Measurements from ENCODE around the gene SMIM27.

DNA sequence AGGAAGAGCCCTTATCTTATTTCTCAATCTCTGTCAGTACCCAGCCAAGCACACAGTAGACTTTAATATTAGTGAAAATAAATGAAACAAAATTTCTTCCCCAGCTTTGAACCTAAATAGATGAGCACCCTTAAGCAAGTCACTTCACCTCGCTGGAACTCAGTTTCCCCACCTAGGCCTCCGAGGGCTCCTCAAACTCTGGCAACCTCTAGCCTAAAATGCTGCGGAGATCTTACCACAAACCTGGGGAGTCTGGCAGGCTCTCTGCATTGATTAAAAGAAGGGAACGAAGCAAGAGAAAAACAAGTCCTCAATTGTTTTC, 26.5 kb upstream of the SMIM27 start:
- no peak for TF ChIP-seq POLR2AphosphoS5 (IDR thresholded peaks at IDR 0.05; ENCODE audit: low read depth, low read length)
- TF ChIP-seq CTCF (IDR thresholded peaks at IDR 0.05 in 2 of 3, conservative IDR thresholded peaks at IDR 0.05 in 1 of 3; ENCODE audit: borderline replicate concordance in 1 of 3, insufficient read depth in 1 of 3, low read depth in 2 of 3, low read length in 2 of 3) = no peak
- TF ChIP-seq POLR2A (IDR thresholded peaks at IDR 0.05; ENCODE audit: borderline replicate concordance, extremely low read depth, insufficient read depth, insufficient read length) = no peak
- TF ChIP-seq, protein P1, sequence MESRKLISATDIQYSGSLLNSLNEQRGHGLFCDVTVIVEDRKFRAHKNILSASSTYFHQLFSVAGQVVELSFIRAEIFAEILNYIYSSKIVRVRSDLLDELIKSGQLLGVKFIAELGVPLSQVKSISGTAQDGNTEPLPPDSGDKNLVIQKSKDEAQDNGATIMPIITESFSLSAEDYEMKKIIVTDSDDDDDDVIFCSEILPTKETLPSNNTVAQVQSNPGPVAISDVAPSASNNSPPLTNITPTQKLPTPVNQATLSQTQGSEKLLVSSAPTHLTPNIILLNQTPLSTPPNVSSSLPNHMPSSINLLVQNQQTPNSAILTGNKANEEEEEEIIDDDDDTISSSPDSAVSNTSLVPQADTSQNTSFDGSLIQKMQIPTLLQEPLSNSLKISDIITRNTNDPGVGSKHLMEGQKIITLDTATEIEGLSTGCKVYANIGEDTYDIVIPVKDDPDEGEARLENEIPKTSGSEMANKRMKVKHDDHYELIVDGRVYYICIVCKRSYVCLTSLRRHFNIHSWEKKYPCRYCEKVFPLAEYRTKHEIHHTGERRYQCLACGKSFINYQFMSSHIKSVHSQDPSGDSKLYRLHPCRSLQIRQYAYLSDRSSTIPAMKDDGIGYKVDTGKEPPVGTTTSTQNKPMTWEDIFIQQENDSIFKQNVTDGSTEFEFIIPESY (IDR thresholded peaks at IDR 0.05; ENCODE audit: extremely low read depth, insufficient replicate concordance, low read length) = no peak
